Measurements from ENCODE around the gene SCAP. TPM values are rescaled to one million over a fixed set of nuclear protein-coding genes. Genes with fewer than 3 reads are reported as not detected.

Gene SCAP
- total and polyA plus RNA-seq, 2 donors (not counting 1 experiment from before 2014, with no cell fraction given), result 55.8 to 113 TPM

- POLR2A ChIA-PET, result no interaction called here
- Histone ChIP-seq H3K27ac (ENCODE audit: low read length in 2 of 2) (no peak overlapping the region), H3K9ac (ENCODE audit: low read length) (no peak overlapping the region), H2AFZ (ENCODE audit: insufficient read depth, low read depth, low read length, poor library complexity, severe bottlenecking) (no peak overlapping the region), H3K4me1 (ENCODE audit: control insufficient read depth in 2 of 2, insufficient read depth in 2 of 2, low read length in 2 of 2) (peaks cover 0 to 9% of the 10 kb centered on the region in 2 donors), H3K79me2 (ENCODE audit: control insufficient read depth, insufficient read depth, low read length) (peaks cover 29% of the 10 kb centered on the region), H3K27me3 (replicated peaks in 1 of 4; ENCODE audit: control extremely low read depth in 1 of 4, control insufficient read depth in 3 of 4, insufficient read depth in 4 of 4, low read length in 3 of 4) (no peaks in the 10 kb centered on the region), H3K36me3 (replicated peaks in 1 of 2; ENCODE audit: control extremely low read depth in 1 of 2, control insufficient read depth in 1 of 2, extremely low read depth in 1 of 2, insufficient read depth in 2 of 2, low read length in 1 of 2) (peaks cover 0 to 6% of the 10 kb centered on the region in 2 experiments), H3K9me3 (ENCODE audit: control extremely low read depth in 1 of 3, control insufficient read depth in 2 of 3, insufficient read depth in 1 of 3, low read length in 2 of 3) (peaks cover 0 to 2% (median 0%) of the 10 kb centered on the region in 3 donors), H3K4me3 (ENCODE audit: control extremely low read depth in 1 of 5, extremely low read depth in 1 of 5, insufficient read depth in 1 of 5, low read depth in 2 of 5, low read length in 4 of 5) (no peak overlapping the region), H3K4me2 (replicated peaks; ENCODE audit: low read depth, low read length, poor library complexity, severe bottlenecking) (no peak overlapping the region), H4K20me1 (ENCODE audit: control insufficient read depth, insufficient read depth, low read length, poor library complexity, severe bottlenecking) (no peaks in the 10 kb centered on the region)
- ATAC-seq (ENCODE audit: low read depth) (no peak), DNase-seq (no peak)
- 99% methylated on average over 5 of the region's 5 CpGs for WGBS (ENCODE audit: insufficient coverage)
- CTCF ChIA-PET, result interaction anchor here (0.6 to 1.9 kb wide), 3 partner anchors 39 to 398 kb away, joined by 3 to 11 read pairs (median 4); no protein-coding TSS in a partner anchor
- no peak overlapping the region for H3K4me3 Mint-ChIP-seq
- no peaks in the 10 kb centered on the region for H3K9me3 Mint-ChIP-seq (ENCODE audit: insufficient read depth)
- H3K4me1 Mint-ChIP-seq, result peaks cover 16% of the 10 kb centered on the region
- no peaks in the 10 kb centered on the region for H3K27me3 Mint-ChIP-seq
- TF ChIP-seq, protein P1, sequence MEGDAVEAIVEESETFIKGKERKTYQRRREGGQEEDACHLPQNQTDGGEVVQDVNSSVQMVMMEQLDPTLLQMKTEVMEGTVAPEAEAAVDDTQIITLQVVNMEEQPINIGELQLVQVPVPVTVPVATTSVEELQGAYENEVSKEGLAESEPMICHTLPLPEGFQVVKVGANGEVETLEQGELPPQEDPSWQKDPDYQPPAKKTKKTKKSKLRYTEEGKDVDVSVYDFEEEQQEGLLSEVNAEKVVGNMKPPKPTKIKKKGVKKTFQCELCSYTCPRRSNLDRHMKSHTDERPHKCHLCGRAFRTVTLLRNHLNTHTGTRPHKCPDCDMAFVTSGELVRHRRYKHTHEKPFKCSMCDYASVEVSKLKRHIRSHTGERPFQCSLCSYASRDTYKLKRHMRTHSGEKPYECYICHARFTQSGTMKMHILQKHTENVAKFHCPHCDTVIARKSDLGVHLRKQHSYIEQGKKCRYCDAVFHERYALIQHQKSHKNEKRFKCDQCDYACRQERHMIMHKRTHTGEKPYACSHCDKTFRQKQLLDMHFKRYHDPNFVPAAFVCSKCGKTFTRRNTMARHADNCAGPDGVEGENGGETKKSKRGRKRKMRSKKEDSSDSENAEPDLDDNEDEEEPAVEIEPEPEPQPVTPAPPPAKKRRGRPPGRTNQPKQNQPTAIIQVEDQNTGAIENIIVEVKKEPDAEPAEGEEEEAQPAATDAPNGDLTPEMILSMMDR (IDR thresholded peaks at IDR 0.05), result no peak
- no peak for TF ChIP-seq EZH2 (IDR thresholded peaks at IDR 0.05; ENCODE audit: borderline replicate concordance, insufficient read depth, low read depth, low read length, poor library complexity, severe bottlenecking)
- intact Hi-C loops (cut with micrococcal nuclease), result no loop called here
- no peak overlapping the region for H3K27ac Mint-ChIP-seq
Measured at GRCh38 chr3:47515100-47515499, 39.4 kb upstream of the SCAP start.

- peak within 1 kb of the TSS; percentile 66 to 76 for H3K27ac ChIP-seq (ENCODE audit: low read length in 2 of 2)
- H3K27me3 ChIP-seq (replicated peaks in 1 of 4; ENCODE audit: control extremely low read depth in 1 of 4, control insufficient read depth in 3 of 4, insufficient read depth in 4 of 4, low read length in 3 of 4), result no peaks in the 10 kb centered on the region
- peaks cover 0 to 16% of the 10 kb centered on the region in 2 experiments for H3K36me3 ChIP-seq (replicated peaks in 1 of 2; ENCODE audit: control extremely low read depth in 1 of 2, control insufficient read depth in 1 of 2, extremely low read depth in 1 of 2, insufficient read depth in 2 of 2, low read length in 1 of 2)
- H4K20me1 ChIP-seq (ENCODE audit: control insufficient read depth, insufficient read depth, low read length, poor library complexity, severe bottlenecking), result no peaks in the 10 kb centered on the region
- H3K4me1 ChIP-seq (ENCODE audit: control insufficient read depth in 2 of 2, insufficient read depth in 2 of 2, low read length in 2 of 2), result peaks cover 0 to 9% of the 10 kb centered on the region in 2 donors
- peak within 1 kb of the TSS; percentile 87 for H3K9ac ChIP-seq (ENCODE audit: low read length)
- peak; percentile 93 for ATAC-seq (ENCODE audit: low read depth)
- H3K4me2 ChIP-seq (replicated peaks; ENCODE audit: low read depth, low read length, poor library complexity, severe bottlenecking), result peak within 1 kb of the TSS; percentile 87
- peaks cover 37% of the 10 kb centered on the region for H3K79me2 ChIP-seq (ENCODE audit: control insufficient read depth, insufficient read depth, low read length)
- H3K4me3 ChIP-seq (ENCODE audit: control extremely low read depth in 1 of 5, extremely low read depth in 1 of 5, insufficient read depth in 1 of 5, low read depth in 2 of 5, low read length in 4 of 5), result peak within 1 kb of the TSS; percentile 79 to 91 (median 80)
- TF ChIP-seq, protein P1 (IDR thresholded peaks at IDR 0.05), result peak; percentile 67
- no peak for TF ChIP-seq EZH2 (IDR thresholded peaks at IDR 0.05; ENCODE audit: borderline replicate concordance, insufficient read depth, low read depth, low read length, poor library complexity, severe bottlenecking)
- Mint-ChIP-seq H3K9me3 (ENCODE audit: insufficient read depth) (no peaks in the 10 kb centered on the region), H3K4me3 (peak within 1 kb of the TSS; percentile 99), H3K27me3 (no peaks in the 10 kb centered on the region), H3K27ac (peak within 1 kb of the TSS; percentile 99), H3K4me1 (peaks cover 16% of the 10 kb centered on the region)
- peak within 1 kb of the TSS; percentile 100 for H2AFZ ChIP-seq (ENCODE audit: insufficient read depth, low read depth, low read length, poor library complexity, severe bottlenecking)
- under 1% methylated on average over 71 of the region's 71 CpGs for WGBS (ENCODE audit: insufficient coverage)
- CTCF ChIA-PET, result interaction anchor here (0.6 to 1.4 kb wide), 4 partner anchors 9 to 311 kb away, joined by 3 to 6 read pairs (median 3); no protein-coding TSS in a partner anchor
- H3K9me3 ChIP-seq (ENCODE audit: control extremely low read depth in 1 of 3, control insufficient read depth in 2 of 3, insufficient read depth in 1 of 3, low read length in 2 of 3), result peaks cover 0 to 2% (median 0%) of the 10 kb centered on the region in 3 donors
- intact Hi-C loops (cut with micrococcal nuclease), result loop anchor here (1.0 to 2.0 kb wide), 5 partner anchors 9 to 290 kb away; partner anchors contain the start of genes DHX30, KIF9, KLHL18 and SCAP
- DNase-seq, result peak; percentile 99
- POLR2A ChIA-PET, result interaction anchor here (0.7 kb wide), 1 partner anchor 29 kb away, joined by 6 read pairs; no protein-coding TSS in a partner anchor
Measured at GRCh38 chr3:47513125-47513929, 37.6 kb upstream of the SCAP start, which contains the start of gene ELP6. TSS of gene ELP6 (minus strand) at chr3:47513712. CDS start at chr3:47513590, 122 bp downstream.

All from B cell (primary cell).